DMS114 treated with DMSO at 0.1 percent for 48 hours (cell line): ENCODE results near the gene SLC51A.
"Not testable (repeated sequence)": the region's sequence is repeated elsewhere in the genome, so short reads cannot be mapped to it uniquely, and the experiment has no call there.

Source experiments
- DNase-seq: peaks from one replicate; lab custom pipeline; 2025; ENCODE audit not compliant: unreplicated experiment; lab: John Stamatoyannopoulos, UW

The SLC51A gene

DNA sequence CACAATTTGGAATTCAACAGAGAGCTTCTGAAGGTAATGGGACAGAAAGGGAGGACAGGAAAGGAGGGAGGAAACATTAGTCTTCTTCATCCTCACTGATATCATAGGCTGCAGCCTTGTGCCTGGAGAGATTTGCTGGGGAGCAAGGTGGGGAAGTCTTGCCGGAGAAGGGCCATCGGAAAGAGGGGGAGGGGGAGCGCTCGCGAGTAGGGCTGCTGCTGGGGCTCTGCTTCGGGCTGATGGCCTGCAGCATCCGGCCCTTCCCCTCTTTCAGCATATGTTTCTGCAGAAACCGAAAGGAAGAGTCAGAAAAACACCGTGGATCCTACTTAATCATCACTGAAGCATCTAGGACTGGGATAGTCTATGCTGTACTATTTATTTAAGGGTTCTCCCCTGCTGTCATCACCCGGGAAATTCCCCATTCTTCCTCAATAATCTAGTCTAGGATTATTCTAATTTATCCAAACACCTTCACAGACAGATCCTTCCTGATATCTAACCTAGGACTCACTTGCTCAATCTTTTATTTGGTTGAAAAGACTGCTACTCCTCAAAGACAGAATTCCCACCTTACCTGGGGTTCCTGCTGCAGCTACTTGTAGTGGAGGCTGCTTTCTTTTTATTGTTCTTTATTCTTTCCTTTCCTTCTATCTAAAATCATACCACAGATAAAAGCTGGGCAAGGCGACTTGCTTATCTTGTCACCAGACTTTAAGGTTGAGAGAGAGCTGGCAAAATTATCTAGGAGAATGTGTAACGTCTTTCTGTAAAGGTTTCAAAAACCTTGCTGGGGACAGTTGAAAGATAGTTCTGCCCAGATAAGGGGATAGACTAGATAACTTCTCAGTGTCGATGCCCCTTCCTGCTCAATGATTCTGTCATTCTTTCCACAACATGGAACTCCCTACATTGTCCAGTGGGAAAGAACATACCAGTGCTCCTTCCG, 22.6 kb downstream of the SLC51A start:
- DNase-seq, result no peak

DNA sequence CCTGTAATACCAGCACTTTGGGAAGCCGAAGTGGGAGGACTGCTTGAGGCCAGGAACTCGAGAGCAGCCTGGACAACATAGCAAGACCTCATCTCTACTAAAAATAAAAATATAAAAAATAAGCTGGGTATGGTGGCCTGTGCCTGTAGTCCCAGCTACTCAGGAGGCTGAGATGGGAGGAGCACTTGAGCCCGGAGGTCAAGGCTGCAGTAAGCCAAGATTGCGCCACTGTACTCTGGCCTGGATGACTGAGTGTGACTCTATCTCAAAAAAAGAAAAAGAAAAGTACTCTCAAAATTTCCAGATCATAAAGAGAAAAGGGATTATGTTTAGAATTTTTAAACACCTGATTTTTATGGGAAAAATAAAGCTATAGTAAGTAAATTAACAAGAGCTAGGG, 24.1 kb downstream of the SLC51A start:
- no peak for DNase-seq

GRCh38 chr3:196241704-196242103, 25.4 kb downstream of the SLC51A start:
- no peak for DNase-seq

DNA sequence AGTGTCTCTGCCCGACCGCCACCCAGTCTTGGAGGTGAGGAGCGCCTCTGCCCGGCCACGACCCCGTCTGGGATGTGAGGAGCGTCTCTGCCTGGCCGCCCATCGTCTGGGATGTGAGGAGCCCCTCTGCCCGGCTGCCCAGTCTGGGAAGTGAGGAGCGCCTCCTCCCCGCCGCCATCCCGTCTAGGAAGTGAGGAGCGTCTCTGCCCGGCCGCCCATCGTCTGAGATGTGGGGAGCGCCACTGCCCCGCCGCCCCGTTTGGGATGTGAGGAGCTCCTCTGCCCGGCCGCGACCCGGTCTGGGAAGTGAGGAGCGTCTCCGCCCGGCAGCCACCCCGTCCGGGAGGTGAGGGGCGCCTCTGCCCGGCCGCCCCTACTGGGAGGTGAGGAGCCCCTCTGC, 27.8 kb downstream of the SLC51A start:
- not testable (repeated sequence) for DNase-seq

- DNase-seq, result no peak
Observed at GRCh38 chr3:196246612-196247308, 30.4 kb downstream of the SLC51A start.

GRCh38 chr3:196251918-196252317, 35.6 kb downstream of the SLC51A start:
- no peak for DNase-seq

DNA sequence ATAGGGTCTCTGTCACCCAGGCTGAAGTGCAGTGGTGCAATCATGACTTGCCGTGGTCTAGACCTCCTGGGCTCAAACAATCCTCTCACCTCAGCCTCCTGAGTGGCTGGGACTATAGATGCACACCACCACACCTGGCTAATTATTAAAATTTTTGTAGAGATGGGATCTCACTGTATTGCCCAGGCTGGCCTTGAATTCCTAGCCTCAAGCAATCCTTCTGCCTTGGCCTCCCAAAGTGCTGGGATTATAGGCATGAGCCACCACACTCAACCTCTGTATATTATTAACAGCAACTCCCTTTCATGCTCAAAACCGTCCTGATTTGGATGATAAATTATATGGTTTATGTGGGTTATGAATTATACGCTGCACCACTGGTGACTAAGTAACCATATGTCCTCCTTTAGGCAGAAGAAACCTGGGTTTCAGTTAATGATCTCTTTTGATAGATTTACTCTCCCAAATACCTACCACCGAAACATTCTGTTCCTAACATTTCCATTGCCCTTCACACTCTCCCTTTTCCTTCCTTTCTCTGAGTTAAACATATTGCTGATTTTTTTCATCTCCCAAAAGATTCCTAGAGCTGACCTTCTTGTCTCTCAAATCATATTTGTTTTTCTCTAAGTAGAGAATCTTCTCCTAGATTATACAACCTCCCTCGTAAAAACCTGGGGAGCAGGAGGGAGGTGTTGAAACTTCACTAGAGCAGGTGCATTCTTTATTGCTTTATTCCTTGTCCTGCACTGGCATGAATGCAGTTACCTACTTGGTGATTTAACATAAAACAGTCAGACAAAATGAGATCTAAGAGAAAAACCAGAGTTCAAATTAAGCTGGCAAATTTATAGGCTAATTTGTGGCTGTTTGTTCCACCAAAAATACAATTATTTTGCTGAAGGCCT, 38.3 kb downstream of the SLC51A start:
- DNase-seq, result no peak

- DNase-seq, result no peak
Observed at GRCh38 chr3:196255776-196256175, 39.4 kb downstream of the SLC51A start.

- no peak for DNase-seq
Observed at GRCh38 chr3:196260784-196261183, 44.5 kb downstream of the SLC51A start.

GRCh38 chr3:196263819-196264218, 47.5 kb downstream of the SLC51A start:
- DNase-seq, result no peak

GRCh38 chr3:196268284-196269163, 52.2 kb downstream of the SLC51A start:
- DNase-seq, result no peak

DNA sequence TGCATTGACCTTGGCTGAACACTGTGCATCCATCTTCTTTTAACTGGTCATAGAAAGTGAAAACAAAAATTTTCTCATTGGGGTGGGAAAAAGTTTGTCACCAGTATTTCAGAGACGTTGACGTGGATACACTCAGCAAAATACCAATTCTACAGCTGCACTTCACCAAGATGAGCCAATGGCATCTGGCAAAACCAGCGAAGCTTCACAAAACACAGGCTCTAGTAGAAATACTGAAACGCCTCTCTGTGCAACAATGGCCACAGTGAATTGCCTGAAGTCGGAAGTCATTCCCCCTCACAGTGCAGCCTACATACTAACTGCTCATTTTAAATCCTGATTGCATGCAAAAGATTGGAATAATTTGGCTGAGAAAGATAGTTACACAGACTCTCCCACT, 54.2 kb downstream of the SLC51A start:
- no peak for DNase-seq

DNA sequence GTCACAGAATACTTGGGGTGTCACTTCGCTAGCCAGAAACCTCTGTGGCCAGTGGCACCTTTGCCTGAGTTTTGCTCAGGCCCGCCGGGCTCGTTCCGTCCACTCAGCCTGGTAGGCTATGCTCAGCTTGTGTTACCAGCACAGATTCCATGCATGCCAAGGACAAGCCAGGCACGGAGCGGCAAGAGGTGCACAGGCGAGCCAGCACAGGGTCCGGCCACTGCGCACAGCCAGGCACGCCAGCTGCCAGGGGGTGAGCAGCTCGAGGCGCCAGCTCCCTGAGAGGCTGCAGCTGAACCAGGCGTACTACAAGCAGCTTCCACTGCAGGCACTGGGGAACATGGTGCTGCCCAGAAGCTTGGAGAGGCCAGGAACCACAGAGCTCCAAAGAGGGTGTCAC, 56.5 kb downstream of the SLC51A start:
- no peak for DNase-seq

GRCh38 chr3:196273655-196274054, 57.3 kb downstream of the SLC51A start:
- no peak for DNase-seq

- DNase-seq, result no peak
Observed at GRCh38 chr3:196274585-196274984, 58.3 kb downstream of the SLC51A start.

- DNase-seq, result no peak
Observed at GRCh38 chr3:196275126-196275525, 58.8 kb downstream of the SLC51A start.

DNA sequence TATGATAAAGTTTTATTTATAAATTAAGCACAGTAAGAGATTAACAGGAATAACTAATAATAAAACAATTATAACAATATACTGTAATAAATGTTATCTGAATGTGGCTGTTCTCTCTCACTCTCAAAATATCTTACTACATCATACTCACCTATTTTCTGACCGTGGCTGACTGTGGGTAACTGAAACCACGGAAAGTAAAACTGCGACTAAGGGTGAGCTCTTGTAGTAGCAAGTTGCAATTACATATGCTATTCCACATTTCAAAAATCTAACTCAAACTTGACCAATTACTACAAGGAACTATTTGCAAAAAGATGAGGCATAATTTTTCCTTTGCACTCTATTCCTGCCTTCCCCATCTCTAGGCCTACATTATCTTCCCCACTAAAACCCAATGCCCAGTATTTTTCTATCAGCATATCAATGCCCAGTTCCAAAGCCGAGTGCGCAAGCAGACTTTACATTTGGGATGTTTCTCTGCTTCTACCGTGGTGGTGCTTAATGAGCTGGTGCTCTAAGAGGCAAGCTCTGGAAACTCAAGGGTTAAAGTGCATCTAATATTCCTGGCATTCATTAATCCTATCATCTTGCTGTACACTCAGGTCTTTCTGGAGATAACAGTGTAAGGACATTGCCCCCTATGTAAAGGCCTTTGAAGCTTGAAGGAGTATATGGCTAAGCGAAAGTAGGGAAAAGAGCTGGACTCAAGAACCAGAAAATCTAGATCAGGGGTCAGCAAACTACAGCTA, 64.5 kb downstream of the SLC51A start:
- no peak for DNase-seq

DNA sequence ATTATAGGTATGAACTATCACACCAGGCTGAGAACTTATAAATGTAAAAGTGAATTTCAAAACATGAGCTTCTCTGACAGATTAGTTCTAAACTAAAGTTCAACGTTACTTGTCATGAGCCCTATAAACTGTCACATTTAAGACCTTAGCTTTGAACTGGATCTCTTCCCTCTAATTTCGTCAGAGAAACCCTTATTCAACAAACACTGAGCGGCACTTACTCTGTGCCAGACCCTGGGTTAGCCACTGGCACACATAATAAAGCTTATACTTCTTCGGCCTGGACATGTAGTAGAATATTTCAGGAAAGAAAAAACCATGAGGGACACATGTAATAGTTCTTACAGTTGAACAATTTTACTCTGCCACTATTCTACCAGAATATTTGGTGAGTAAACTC, 65.6 kb downstream of the SLC51A start:
- DNase-seq, result no peak
